NCI-H1105 (cell line): ENCODE results near the gene ADAM15.

Source experiments
- DNase-seq: peaks from one replicate; lab custom pipeline; 2025; lab: John Stamatoyannopoulos, UW

Gene ADAM15

DNA sequence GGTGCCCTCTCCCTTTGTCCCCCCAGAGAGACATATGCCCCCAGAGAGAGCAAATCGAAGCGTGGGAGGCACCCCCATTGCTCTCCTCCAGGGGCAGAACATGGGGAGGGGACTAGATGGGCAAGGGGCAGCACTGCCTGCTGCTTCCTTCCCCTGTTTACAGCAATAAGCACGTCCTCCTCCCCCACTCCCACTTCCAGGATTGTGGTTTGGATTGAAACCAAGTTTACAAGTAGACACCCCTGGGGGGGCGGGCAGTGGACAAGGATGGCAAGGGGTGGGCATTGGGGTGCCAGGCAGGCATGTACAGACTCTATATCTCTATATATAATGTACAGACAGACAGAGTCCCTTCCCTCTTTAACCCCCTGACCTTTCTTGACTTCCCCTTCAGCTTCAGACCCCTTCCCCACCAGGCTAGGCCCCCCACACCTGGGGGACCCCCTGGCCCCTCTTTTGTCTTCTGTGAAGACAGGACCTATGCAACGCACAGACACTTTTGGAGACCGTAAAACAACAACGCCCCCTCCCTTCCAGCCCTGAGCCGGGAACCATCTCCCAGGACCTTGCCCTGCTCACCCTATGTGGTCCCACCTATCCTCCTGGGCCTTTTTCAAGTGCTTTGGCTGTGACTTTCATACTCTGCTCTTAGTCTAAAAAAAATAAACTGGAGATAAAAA, 35.9 kb downstream of the ADAM15 start:
- no peak for DNase-seq

DNA sequence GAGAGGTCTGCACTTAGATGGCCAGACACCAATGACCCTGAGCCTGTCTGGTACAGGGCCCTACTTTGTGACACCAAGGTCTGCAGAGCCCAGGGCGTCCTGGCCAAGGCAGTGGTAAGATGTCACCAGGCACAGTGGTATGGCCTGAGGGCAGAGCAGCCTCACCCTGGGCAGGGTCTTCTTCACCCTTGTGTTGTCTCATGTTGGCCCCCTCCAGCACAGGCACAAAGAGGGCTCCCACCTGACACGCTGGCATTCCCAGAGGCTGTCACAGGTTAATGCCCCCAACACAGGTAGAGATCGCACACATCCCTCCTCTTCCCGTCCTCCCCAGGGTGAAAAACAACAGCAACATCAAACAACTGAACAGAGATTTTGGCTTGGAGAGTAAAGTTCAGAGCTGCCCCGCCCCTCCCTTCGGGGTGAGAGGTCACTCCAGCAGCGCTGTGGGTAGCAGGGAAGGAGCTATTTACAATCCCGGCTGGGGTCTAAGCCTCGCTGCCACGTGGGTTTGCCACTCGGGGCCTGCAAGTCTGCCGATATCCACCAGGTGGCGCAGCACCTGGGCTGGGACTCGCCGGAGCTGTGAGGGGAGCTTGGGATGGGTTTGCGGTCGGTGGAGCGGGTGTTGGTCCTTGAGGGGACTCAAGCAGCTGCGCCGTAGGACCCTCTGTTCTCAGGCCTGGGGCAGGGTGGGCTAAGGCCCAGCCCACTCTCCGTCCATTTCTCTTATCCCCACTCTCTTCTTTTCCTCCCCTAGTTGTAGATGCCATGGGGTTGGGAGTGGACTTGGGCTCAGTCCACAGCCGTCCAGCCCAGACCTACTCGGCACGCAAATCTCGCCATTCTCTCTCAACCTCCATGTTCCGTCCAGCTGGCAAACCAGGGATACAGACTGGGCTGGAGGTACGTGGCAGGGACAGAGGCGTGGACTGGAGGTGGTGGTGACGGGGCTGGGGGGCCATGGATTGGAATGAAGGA, 40.2 kb downstream of the ADAM15 start:
- DNase-seq: peak; percentile 74

DNA sequence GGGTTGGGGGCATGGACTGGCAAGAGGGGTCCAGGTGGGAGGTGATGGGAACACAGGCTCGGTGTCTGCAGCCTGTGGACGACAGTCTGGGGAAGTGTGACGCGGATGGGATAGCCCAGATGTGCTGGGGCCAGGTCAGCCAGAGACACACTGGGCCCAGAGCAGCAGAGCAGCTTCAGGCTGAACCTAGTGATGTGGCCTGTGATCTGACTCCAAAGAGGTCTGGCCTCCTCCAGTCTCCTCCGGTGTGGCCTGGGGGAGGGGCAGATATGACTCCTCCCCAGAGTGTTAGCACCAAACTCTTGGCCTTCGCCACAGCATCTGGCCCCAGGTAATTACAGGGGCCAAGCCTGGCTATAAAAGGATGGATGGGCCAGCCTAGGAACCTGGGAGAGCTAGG, 41.0 kb downstream of the ADAM15 start:
- no peak for DNase-seq

DNA sequence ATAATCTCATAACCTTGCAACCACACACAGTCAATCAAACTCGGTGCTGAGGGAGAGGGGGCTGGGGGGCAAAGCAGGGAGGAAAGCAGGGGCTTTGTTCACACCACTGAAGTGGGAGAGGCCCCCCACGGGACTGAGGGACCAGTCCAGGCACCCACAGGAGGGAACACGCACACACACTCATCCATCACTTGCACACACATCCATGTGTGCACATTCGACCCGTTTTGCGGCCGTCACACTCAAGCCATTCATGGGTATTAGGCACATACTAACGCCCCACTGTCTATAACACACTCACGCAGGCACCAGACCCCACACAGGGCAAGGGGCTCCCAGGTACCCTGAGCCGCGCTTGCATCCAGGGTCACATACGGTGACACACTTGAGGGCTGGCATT, 41.5 kb downstream of the ADAM15 start:
- DNase-seq: no peak

DNA sequence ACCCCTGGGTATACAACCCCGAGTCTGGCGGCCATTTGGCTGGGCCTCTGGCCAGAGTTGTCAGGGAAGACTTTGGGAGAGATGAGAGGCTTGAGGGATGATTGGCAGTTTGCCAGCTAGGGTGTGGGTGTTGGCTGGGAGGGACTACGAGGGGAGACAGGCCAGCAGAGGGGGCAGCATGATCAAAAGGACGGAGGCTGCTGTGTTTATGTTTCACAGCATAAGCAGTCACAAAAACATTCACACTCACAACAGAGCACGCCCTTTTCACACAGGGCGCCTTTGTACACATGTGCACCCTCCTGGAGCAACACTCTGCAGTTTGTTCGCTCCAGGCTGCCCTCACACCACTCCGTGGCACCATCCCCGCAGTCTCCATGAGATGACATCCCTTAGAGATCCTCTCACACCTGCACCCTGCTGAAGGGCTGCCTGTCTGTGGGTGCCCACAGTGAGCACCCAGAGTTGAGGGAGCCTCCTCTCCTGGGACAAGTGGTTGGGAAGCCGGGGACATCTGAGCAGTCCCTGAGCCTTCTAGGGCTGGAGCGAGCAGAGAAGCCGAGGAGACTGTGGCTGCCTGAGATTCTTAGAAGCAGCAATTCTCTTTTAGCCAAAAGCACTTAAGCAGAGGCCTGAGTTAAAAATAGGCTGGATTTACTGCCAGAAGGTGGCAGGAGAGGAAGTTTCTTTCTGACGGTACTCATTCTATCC, 43.0 kb downstream of the ADAM15 start:
- DNase-seq: peak; percentile 94

DNA sequence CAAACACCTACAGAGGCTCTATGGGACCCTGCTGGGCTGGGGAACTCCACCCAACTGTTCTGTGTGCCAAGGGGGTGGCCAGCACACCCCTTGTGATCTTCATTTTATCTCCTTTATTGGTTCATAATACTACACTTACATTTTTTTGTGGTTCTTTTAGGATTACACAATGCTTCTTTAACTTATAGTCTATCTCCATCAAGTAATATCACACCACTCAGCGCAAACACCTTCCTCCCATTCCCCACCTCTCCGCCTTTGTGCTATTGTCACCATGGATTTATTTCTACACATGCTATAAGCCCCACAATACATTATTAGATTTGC, 43.5 kb downstream of the ADAM15 start:
- DNase-seq: no peak

DNA sequence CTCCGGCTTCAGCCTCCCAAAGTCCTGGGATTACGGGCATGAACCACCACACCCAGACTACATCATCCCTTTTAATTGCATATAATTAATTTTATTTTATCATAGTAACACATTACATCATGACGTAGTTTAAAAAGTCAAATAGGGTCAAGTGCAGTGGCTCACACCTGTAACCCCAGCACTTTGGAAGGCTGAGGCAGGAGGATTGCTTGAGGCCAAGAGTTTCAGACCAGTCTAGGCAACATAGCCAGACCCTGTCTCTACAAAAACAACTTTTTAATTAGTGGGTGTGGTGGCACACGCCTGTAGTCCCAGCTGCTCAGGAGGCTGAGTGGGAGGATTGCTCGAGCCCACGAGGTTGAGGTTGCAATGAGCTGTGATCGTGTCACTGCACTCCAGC, 48.2 kb downstream of the ADAM15 start:
- no peak for DNase-seq

DNA sequence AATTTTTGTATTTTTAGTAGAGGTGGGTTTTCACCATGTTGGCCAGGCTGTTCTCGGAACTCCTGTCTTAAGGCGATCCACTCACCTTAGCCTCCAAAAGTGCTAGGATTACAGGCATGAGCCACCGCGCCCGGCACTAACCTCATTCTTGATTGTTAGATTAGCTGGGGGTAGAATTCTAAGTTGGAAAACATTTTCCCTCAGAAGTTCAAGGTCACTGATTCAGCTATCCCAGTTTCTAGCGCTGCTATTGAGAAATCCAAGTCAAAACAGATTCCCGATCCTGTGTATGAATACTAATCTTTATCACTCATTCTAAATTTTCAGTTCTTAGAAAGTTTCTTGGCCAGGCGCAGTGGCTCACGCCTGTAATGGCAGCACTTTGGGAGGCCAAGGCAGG, 52.2 kb downstream of the ADAM15 start:
- no peak for DNase-seq

DNA sequence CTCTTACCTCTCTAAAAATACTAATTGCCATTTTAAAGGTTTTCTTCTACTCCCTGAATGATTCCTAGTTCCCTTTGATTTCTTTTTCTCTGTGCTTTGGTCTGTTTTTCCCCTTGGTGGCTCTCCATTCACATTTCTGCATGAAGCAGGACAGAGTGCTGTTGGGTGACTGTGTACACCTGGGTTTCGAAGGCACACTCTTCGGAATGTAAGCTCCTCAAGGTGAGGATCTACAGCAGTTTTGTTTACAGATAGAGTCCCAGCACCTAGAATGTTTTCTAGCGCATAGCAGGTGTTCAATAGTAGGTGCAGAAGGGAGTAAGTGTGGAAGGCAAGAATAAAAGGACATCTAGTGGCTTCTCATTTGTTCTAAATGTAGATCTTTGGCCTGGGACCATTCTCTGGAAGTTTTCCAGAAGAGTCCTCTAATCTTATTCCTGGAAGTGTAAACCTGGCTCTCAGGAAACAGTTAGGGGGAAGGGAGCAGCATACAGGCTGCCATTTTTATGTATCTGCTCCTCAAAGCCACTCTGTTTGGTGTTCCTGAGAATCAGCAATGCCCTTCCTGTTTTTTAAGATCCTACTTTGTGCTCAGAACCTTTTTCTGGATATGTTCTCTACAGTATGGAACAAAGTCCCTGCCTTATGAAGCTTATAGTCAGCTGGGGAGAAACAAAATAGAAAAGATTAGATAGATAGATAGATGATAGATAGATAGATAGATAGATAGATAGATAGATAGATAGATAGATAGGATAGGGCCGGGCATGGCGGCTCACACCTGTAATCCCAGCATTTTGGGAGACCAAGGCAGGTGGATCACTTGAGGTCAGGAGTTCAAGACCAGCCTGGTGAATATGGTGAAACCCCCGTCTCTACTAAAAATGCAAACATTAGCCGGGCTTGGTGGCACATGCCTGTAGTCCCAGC, 53.8 kb downstream of the ADAM15 start:
- no peak for DNase-seq

DNA sequence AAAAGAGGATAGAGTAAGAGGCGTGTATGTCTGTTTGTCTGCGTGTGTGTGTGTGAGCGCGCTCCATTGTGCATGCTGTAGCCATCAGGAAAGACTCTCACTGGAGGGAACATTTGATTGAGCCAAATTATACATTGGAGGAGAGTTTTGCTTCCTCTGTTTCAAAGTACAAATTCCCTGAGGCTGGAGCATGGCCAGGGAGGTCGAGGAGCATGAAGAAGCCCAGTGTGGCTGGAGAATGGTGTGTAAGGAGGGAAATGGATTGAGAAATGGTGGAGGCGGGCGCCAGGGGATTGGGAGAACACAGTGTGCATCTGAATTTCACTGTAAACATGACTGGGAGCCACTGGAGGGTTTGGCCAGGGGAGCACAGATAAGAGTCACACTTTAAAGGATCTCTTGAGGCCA, 54.5 kb downstream of the ADAM15 start:
- DNase-seq: no peak

DNA sequence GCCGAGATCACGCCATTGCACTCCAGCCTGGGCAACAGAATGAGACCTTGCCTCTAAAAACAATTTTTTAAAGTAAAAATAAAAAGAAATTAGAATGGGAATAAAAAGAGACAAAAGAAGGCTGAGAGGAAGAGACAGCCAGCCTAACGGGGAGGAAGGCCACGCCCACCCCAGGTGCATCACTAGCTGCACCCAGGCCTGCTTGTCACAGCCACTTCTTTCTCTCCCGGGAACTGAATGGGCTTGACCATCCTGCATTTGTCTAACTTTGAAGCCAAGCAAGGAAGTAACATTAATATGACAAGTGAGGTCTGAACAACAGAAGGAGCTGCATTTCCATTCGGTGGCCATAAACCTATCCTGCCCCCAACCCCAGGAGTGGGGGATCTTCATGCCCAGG, 55.7 kb downstream of the ADAM15 start:
- DNase-seq: no peak

DNA sequence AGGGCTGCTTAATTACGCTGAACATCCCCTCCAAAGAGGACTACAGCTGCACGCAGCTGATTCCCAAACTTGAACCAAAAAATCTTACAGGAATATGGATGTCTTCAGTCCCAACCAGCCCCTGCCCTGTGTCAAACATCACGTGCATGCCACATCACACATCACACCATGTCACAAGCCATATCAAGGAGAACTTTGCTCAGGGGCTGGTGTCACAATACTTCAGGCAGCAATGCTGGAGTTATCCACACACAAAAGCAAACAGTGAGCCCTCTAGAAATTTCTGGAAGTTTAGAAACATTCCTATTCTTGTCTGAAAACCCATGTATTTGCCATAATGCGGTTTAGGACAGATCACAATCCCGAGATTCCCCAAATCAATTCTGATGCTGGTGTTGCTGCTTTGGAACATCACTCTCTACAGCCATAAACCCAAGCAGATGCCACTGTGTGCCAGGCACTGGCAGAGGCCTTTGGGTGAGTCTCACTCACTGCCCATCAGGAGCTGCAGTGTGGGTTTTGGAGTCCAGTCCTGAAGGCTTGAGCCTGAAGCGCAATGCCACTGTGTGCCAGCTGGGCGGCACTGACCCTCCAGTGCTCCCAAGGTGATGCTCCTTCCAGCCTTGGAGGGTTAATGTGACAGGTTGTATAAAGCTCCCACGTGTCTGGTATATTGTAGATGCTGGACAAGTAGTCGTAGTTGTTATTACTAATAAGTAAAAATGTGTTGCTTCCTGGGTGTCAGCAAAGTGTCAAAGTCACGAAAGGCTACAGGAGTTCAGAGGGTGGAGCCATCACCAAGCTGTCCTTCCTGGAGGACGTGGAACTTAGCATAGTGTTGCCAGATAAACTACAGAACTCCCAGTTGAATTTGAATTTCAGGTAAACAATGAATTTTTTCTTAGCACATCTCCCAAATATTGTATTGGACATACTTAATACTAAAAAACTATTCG, 56.5 kb downstream of the ADAM15 start:
- DNase-seq: no peak

DNA sequence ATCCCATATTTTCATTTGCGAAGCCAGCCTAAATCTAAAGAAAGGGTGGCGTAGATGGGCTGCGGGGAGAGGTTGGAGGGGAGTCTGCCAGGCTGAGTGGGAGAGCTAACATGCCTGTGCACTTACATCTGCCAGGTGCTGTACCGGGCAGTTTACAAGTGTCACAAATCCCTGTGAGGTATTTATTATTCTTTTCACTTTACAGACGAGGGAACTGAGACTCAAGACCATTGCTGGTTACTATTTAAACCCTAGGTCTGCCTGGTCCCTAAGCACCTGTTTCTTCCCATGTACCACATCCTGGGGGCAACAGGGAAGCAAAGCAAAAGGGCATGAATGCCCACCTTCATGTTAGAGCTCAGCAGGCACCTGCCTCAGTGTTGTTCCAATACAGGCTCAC, 57.2 kb downstream of the ADAM15 start:
- DNase-seq: no peak

DNA sequence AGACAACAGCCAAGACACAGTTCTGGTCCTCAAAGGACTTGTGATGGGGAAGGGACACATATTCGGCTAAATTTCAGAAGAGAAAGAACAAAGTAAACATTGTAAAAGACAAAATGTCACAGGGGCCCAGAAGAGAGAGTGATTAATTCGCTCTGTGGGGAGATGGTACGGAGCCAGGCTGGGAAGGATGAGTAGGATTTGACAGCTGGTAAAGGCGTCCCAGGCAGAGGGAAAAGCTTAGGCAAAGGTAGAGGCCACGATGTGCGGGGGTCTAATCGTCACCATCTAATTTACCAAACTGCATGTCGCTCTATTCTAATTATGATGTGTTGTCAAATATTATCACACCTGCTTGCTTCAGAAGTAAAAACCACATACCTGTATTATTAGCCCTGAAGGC, 59.3 kb downstream of the ADAM15 start:
- DNase-seq: no peak

DNA sequence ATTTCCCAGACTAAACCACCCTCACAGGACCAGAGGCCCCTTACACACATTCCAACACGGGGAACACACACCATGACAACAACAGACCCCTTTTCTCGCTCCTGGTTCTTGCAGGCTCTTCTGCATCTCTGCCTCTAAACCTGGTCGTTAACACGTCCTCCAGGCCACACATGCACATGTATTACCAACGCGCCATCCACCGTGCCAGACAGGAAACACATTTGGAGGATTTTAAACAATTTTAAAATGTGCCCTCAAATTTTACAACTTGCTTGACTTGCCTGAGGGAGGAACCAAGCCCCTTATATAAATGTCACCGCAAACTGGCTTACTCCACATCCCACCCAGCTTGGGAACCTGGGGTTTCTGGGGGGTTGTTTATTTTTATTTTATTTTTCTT, 59.7 kb downstream of the ADAM15 start:
- DNase-seq: no peak
